Measurements from ENCODE around the gene CCSAP.

CCSAP gene

GRCh38 chr1:229280037-229280828 lies 62.6 kb downstream of the CCSAP start (continued):
- no peak for TF ChIP-seq ZNF565 (CRISPR knock-in tag; conservative IDR thresholded peaks at IDR 0.05; ENCODE audit: low read depth)
- TF ChIP-seq ZC3H10 (CRISPR knock-in tag; IDR thresholded peaks at IDR 0.05), result no peak
- no peak for TF ChIP-seq ZFP3 (CRISPR knock-in tag; IDR thresholded peaks at IDR 0.05)
- no peak for TF ChIP-seq ISL1 (CRISPR knock-in tag; IDR thresholded peaks at IDR 0.05)
- no peak for TF ChIP-seq ESRRG (CRISPR knock-in tag; IDR thresholded peaks at IDR 0.05)

DNA sequence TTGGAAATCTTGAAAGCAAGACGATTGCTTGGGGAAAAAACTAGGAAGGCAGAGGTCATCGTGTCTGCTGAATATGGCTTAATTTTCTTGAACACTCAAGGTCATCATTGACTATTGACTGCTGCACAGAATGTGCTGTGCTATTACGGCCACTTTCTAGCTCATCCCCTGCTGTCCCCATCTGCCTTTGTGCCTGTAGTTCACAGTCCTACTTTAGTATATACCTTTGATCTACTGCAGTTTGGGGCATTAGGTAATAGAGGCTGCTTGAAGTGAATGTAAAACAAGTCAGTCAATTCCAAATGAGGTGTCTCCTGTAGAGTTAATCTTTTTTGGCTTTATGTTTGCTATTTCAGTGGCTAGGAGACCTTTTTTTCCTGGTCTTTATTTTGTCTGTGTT lies 63.6 kb downstream of the CCSAP start:
- TF ChIP-seq, protein P1, sequence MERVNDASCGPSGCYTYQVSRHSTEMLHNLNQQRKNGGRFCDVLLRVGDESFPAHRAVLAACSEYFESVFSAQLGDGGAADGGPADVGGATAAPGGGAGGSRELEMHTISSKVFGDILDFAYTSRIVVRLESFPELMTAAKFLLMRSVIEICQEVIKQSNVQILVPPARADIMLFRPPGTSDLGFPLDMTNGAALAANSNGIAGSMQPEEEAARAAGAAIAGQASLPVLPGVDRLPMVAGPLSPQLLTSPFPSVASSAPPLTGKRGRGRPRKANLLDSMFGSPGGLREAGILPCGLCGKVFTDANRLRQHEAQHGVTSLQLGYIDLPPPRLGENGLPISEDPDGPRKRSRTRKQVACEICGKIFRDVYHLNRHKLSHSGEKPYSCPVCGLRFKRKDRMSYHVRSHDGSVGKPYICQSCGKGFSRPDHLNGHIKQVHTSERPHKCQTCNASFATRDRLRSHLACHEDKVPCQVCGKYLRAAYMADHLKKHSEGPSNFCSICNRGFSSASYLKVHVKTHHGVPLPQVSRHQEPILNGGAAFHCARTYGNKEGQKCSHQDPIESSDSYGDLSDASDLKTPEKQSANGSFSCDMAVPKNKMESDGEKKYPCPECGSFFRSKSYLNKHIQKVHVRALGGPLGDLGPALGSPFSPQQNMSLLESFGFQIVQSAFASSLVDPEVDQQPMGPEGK (CRISPR knock-in tag; IDR thresholded peaks at IDR 0.05; ENCODE audit: borderline replicate concordance), result no peak
- TF ChIP-seq ZNF565 (CRISPR knock-in tag; conservative IDR thresholded peaks at IDR 0.05; ENCODE audit: low read depth) (no peak), PPARA (CRISPR knock-in tag; IDR thresholded peaks at IDR 0.05; ENCODE audit: borderline replicate concordance) (no peak)
- no peak for ATAC-seq

DNA sequence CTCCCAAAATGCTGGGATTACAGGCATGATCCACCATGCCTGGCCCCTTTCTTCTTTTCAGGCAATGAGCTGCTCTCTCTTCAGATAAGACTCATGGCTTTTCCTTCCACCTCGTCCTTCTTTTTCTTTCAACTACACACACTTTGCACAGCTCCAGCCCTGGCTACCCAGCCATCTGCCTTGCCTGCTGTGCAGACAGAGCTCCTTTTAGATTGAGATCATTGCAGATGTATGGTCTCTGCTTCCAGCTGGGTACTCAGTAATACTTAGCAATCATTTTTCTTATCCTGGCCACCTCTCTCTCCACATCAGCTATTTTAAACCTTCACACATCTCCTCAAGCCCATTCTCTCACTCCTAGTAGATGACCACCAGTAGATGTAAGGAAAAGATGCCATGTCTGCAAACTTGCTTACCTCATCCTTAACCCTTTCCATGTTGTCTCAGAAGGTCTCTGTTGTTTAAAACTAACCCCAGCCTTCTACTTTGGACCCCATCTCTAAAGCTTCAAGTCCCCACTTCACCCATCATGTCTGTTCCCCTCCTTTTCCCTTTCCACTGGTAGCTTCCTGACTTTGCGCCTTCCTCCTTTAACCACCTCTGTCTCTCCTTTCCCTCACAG lies 64.6 kb downstream of the CCSAP start:
- no peak for ATAC-seq

DNA sequence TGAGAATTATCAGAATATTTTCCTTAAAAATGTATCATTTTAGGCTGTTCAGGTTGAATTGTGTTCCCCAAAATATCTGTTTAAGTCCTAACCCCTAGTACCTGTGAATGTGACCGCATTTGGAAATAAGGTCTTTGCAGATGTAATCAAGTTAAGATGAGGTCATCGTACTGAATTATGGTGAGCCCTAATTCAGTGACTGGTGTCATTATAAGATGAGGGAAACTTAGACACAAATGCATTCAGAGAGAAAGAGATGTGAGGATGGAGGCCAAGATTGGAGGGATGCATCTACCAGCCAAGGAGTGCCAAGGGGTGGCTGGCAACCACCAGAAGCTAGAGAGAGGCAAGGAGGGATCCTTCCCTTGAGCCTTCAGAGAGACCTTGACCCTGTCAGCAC lies 67.8 kb downstream of the CCSAP start:
- TF ChIP-seq OSR1 (CRISPR knock-in tag; IDR thresholded peaks at IDR 0.05) (no peak), ZC3H10 (CRISPR knock-in tag; IDR thresholded peaks at IDR 0.05) (no peak), ZNF565 (CRISPR knock-in tag; conservative IDR thresholded peaks at IDR 0.05; ENCODE audit: low read depth) (no peak), TOX (CRISPR knock-in tag; IDR thresholded peaks at IDR 0.05; ENCODE audit: borderline replicate concordance) (no peak), RARB (CRISPR knock-in tag; IDR thresholded peaks at IDR 0.05) (no peak), TCF4 (CRISPR knock-in tag; IDR thresholded peaks at IDR 0.05; ENCODE audit: borderline replicate concordance) (no peak), POU6F1 (CRISPR knock-in tag; IDR thresholded peaks at IDR 0.05; ENCODE audit: borderline replicate concordance, low read depth) (no peak), BACH2 (CRISPR knock-in tag; IDR thresholded peaks at IDR 0.05; ENCODE audit: borderline replicate concordance) (no peak)
- ATAC-seq, result no peak

More for the DNA sequence above, 64.6 kb downstream of the CCSAP start:
- TF ChIP-seq SNAI2 (CRISPR knock-in tag; IDR thresholded peaks at IDR 0.05), result no peak
- no peak for TF ChIP-seq ZFP30 (CRISPR knock-in tag; IDR thresholded peaks at IDR 0.05)

- ATAC-seq, result no peak
- TF ChIP-seq TSHZ2 (CRISPR knock-in tag; IDR thresholded peaks at IDR 0.05), result no peak
- TF ChIP-seq ZNF8 (CRISPR knock-in tag; IDR thresholded peaks at IDR 0.05), result no peak
- no peak for TF ChIP-seq PPARA (CRISPR knock-in tag; IDR thresholded peaks at IDR 0.05; ENCODE audit: borderline replicate concordance)
- no peak for TF ChIP-seq ESRRG (CRISPR knock-in tag; IDR thresholded peaks at IDR 0.05)
- TF ChIP-seq SNAI2 (CRISPR knock-in tag; IDR thresholded peaks at IDR 0.05), result no peak
- no peak for TF ChIP-seq ZFP30 (CRISPR knock-in tag; IDR thresholded peaks at IDR 0.05)
- TF ChIP-seq RARB (CRISPR knock-in tag; IDR thresholded peaks at IDR 0.05), result no peak
- TF ChIP-seq, protein P1 (CRISPR knock-in tag; IDR thresholded peaks at IDR 0.05; ENCODE audit: borderline replicate concordance), result no peak
- no peak for TF ChIP-seq CSRNP3 (CRISPR knock-in tag; IDR thresholded peaks at IDR 0.05)
- no peak for TF ChIP-seq ISL1 (CRISPR knock-in tag; IDR thresholded peaks at IDR 0.05)
- TF ChIP-seq CREB5 (CRISPR knock-in tag; IDR thresholded peaks at IDR 0.05; ENCODE audit: low read depth), result no peak
- TF ChIP-seq ZNF565 (CRISPR knock-in tag; conservative IDR thresholded peaks at IDR 0.05; ENCODE audit: low read depth), result no peak
- TF ChIP-seq TOX (CRISPR knock-in tag; IDR thresholded peaks at IDR 0.05; ENCODE audit: borderline replicate concordance), result no peak
- TF ChIP-seq BACH2 (CRISPR knock-in tag; IDR thresholded peaks at IDR 0.05; ENCODE audit: borderline replicate concordance), result no peak
- no peak for TF ChIP-seq TCF4 (CRISPR knock-in tag; IDR thresholded peaks at IDR 0.05; ENCODE audit: borderline replicate concordance)
- TF ChIP-seq ZNF70 (CRISPR knock-in tag; IDR thresholded peaks at IDR 0.05), result no peak
These were observed 69.2 kb downstream of the CCSAP start for GRCh38 chr1:229273507-229274232.

Measured in SK-N-SH treated with all-trans-retinoic acid at 6 μM for 48 hours (cell line).